ENCODE data around the gene GADD45A.
A peak's percentile ranks its signal among the peaks of the same experiment; 100 is the strongest.

GADD45A gene

DNA sequence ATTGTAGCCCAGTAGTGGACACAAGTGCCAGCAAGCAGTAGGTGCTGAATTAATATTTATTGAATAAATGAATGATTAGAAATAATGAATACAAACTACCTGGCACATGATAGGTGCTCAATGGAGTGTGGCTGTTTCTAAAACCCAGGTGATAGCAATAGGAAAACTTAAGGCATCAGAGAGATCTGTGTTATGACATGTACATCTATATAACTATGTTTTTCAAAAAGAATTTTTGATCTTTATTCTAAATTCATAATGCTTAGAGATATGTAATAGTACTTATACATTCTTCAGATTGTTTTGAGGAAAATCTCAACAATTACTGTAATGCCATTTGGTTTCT is 5.0 kb downstream of the GADD45A start:
- no peak for DNase-seq

- no peak for DNase-seq
Measured at GRCh38 chr1:67690411-67690810, 5.4 kb downstream of the GADD45A start.

- no peak for DNase-seq
Measured at GRCh38 chr1:67691712-67692111, 6.7 kb downstream of the GADD45A start.

GRCh38 chr1:67695963-67696362 is 11.0 kb downstream of the GADD45A start:
- no peak for DNase-seq

DNA sequence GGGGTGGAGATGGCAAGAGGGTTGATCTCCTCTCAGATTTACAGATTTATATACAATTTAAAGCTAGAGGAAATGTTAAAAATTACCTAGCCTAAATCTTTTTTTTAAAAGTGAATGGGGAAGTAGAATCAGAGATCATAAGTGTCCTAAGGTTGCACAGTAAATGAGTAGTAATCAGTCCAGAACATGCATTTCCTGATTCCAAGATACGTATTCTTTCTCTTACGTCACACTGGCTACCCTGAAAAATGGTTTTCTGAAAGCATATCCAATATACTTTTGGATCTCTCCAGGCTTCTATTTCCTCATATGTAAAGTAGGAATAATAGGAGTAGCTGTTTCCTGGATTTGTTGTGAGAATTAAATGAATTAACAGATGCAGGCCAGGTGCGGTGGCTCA is 11.7 kb downstream of the GADD45A start:
- DNase-seq, result no peak

GRCh38 chr1:67700220-67700619 is 15.2 kb downstream of the GADD45A start:
- DNase-seq, result no peak

DNA sequence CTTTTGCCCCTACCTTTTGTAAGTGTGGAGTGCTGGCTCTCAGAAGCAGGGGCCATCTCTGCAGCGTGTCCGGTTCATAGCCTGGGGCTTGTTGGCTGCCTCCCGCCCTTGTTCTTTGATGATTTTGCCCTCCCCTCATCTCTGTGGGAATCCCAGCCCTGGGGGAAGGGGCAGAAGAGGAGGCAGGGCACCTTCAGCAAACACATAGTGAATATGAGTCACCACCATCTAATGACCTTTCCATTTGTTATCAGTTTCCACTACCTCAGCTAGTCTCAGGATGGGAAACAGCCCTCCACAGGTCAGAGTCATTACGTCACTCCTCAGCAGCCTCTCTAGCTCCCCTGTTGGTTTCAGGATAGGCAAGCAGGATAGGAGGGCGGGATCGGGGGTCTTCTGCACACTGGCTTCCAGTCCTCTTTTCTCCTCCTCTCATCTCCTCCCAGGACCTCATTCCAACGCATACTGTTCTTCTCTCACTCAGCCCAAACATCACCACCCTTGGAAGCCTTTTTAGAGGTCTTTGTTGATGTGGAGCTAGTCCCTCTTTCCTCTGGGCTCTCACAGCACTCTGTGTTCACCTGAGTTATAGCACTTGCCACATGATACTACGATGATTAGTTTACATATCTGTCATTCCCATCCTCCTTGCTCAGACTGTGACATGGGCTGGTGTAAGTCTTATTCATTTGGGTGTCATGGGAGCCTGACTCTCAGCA is 15.8 kb downstream of the GADD45A start:
- DNase-seq, result no peak

DNA sequence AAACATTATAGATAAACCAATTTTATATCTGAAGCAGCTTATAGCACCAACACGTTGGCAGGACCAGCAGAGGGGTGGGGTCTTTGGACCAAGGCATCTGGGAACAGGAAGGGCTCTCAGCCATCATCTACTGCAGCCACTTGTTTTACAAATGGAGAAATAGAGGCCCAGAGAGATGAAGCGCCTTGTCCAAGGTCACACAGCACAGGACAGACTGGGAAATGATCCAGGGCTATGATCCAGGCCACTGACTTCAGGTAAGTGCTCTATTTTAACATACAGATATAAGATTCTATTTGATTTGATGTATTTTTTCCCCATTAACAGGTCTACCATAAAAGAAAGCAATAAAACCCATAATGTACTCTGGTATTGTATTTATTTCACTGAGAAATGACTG is 16.9 kb downstream of the GADD45A start:
- DNase-seq, result no peak

- no peak for DNase-seq
Measured at GRCh38 chr1:67704351-67704750, 19.4 kb downstream of the GADD45A start.

DNA sequence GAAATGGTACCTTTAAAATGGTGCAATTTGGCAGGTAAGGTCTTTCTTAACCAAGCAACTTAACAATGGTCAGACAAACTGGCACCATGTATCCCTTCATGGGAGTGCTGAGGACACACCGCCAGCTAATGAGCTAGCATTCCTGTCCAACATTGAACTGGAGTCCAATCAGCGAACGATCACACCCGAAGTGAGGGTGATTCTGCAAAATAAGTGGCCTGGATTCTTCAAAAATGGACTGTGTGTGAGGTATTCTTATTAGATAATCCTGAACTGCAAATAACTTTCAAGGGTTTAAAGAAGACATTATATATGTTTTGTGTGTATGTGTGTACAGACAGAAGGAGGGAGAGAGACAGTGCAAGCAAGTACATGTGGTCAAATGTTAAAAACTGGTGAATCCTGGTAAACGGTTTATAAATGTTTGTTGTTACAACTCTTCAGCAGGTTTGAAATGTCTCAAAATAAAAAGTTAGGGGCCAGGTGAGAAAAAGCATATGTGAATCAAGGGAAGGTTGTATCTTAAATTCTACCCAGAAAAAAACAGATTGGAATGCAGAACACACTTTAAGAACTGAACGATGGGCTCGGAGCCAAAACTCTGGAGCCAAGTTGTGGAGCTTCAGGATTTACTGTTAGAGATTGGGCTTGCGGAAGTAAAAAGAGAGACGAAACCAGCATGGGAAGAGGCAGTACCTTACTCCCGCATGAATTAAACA is 20.9 kb downstream of the GADD45A start:
- no peak for DNase-seq

DNA sequence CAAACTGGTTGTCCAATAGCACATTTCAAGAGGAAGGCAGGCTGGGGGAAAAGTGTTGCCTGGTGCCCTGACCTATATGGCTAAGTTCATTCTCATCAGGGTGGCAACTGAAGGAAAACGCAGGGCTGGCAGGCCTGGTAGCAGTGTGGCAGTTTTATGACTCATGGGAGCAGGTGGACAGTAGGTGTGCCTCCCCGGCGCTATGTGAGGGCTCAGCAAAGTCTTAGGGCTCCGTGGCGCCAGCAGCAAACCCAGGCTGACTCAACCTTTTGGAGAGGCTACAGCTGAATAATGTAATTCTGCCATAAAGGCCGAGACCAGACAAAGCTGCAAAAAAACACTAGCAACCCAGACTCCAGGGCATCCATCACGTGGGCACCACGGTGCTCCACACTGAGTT is 23.6 kb downstream of the GADD45A start:
- DNase-seq, result no peak

DNA sequence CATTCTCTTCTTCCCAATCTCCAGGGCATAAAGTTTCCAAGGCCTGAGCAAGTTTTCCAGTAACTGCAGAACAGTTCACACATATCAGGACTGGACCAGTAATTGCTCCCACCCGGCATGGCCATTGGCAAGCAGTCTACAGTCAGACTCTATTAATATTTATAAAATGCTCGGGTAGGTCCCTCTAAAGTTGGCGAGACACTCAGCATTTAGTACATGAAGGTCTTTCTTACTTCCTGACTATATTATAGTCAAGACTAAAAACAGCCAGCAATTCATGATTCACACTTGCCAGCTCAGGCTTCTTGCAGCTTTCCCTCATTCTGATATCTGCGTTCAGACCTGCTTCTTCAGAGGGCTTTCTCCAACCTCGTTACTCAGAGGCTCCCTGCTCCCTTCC is 25.4 kb downstream of the GADD45A start:
- no peak for DNase-seq

DNA sequence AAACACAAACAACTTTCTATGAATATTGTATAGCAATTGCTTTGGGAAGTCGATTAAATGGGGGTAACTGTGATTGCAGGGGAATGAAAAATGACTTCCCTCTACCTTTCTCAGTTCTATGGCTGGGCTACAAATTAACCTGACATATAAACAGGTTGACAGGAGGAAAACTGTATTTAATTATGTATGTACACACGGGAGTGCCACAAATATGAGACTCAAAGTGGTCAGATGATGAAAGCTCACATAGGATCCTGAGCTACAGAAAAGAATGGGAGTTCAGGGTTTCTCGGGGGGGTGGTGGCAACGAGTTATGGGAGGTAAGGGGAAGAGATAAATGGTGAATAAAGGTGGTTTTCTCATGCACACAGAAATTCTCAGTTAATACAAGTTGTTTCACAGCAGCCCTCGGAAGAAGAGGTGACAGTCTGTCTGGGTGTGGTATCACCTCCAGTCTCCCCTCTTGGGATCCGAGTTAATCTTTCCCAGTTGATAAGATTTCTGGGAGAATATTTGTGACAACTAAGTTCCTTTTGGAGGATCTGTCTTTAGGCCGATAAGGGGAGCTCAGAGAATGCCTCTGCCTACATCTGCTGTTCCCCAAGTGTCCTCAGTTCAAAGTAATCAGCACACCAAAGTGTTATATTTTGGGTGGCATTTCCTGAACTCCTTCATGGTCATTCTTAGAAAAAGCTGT is 26.3 kb downstream of the GADD45A start:
- no peak for DNase-seq

DNA sequence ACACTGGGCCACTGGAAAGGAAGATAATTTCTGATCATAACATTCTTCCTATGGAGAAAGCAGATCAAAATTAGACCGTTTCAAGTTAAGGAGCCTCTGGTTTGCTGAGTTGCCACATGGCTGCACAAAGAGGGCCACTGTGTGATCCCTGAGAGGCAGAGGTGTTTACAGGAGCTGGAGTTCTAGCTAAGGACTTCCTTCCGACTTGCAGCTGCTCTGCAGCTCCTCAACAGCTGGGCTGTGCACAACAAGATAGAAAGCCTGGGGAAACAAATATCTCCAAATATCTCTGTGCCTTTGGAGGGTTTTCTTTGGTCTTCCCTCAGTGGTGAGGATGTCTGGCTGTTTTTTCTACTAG is 26.8 kb downstream of the GADD45A start:
- DNase-seq, result no peak

- peak; percentile 47 for DNase-seq
Measured at GRCh38 chr1:67713057-67713846, 28.3 kb downstream of the GADD45A start.

DNA sequence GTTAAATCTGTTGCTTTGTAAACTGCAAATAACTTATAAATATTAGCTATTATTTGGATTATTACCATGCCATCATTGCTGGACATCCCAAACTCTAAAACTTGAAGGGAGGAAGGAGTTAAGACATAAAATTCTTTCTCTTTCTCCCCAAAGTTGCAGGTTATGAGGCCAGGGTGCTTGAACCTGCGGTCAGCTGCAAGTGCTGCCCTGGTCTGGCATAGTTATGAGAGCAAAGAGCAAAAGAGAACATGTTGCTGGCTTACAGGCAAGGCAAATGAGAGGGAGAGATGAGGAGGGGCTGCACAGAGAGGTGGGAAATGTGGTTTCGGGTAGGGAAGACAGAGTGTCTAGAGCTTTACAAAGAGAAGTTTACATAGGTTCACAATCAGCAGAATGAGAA is 30.8 kb downstream of the GADD45A start:
- no peak for DNase-seq

- peak; percentile 36 for DNase-seq
Measured at GRCh38 chr1:67716800-67717199, 31.8 kb downstream of the GADD45A start.

GRCh38 chr1:67717876-67718275 is 32.9 kb downstream of the GADD45A start:
- DNase-seq, result no peak

- DNase-seq, result no peak
Measured at GRCh38 chr1:67719329-67720196, 34.6 kb downstream of the GADD45A start.

DNA sequence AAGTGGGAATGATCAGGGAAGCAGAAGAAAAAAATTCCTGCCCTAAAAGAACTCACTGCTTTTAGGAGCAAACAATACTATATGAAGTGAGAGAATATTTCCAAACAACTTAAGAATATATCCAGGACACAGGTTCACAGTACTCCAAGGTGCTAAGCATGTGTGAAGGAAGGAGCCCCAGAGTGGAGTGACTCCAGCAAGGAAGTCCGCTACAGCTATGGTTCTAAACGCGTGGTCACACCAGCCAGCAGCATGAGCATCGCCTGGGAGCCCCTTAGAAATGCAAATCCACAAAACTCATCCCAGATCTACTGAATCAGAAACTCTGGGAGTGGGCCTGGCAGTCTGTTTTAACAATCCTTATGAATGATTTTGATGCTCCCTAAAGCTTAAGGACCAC is 36.1 kb downstream of the GADD45A start:
- DNase-seq, result no peak

GRCh38 chr1:67721650-67722291 is 36.8 kb downstream of the GADD45A start:
- no peak for DNase-seq

Data from NCI-H446 treated with DMSO at 0.1 percent for 48 hours (cell line).